ENCODE data around the gene SEMA4A.
"Not testable (repeated sequence)": the region's sequence is repeated elsewhere in the genome, so short reads cannot be mapped to it uniquely, and the experiment has no call there.

Gene SEMA4A

DNA sequence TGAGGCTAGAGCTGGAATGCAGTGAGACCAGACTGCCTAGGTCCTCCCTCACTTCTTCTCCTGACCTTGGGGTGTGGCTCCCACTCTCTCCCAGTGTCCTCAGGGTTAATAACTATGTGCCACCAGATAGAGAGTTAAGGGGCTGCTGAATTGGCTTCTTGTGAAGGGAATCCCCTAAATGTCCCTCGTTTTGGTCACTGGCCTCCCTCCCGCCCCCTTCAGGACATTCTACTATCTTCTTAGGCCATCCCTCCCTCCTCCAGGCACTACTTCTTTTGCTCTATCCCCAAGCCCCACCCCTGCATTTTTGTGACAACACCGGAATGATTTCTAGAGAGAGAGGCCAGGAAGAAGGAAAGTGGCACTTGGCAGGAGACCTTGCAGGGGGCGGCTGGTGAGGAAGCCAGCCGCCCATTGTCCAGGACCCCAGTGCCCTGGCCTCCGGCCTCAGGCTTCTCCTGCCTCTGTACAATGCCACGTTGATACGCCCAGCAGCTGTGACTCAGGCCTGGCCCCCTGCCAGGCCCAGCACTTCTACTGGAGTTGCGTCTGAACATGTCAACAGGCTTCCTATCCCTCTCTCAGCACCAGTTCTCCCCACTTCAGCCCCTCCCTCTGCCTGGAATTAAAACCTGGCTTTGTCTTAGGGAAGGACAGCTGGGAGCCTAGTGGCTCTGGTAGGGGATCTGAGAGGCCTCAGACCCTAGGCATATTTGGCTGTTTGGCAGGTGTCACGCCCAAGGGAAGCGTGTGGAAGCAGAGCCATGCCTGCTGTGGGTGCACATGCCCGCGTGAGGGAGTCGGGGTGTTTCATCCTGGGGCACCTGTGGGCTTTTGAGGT lies 29.8 kb upstream of the SEMA4A start:
- TF ChIP-seq CTCF (IDR thresholded peaks at IDR 0.05; ENCODE audit: borderline replicate concordance, control extremely low read depth, extremely low read depth, insufficient read depth, missing control alignments), result no peak
- DNase-seq (ENCODE audit: low spot score), result no peak

GRCh38 chr1:156124557-156125483 lies 28.6 kb upstream of the SEMA4A start:
- DNase-seq (ENCODE audit: low spot score), result no peak
- in situ Hi-C loops (cut with MboI; ENCODE audit: low sequenced_read_pairs, unreplicated experiment), result no loop called here
- no peak for TF ChIP-seq CTCF (IDR thresholded peaks at IDR 0.05; ENCODE audit: borderline replicate concordance, control extremely low read depth, extremely low read depth, insufficient read depth, missing control alignments)

More for the DNA sequence above, 29.8 kb upstream of the SEMA4A start:
- in situ Hi-C loops (cut with MboI; ENCODE audit: low sequenced_read_pairs, unreplicated experiment), result no loop called here

DNA sequence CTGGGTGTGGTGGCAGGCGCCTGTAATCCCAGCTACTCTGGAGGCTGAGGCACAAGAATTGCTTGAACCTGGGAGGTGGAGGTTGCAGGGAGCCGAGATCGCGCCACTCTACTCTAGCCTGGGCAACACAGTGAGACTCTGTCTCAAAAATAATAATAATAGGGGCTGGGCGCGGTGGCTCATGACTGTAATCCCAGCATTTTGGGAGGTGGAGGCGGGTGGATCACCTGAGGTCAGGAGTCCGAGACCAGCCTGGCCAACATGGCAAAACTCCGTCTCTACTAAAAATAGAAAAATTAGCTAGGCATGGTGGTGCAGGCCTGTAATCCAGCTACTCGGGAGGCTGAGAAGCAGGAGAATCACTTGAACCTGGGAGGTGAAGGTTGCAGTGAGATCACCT lies 27.8 kb upstream of the SEMA4A start:
- in situ Hi-C loops (cut with MboI; ENCODE audit: low sequenced_read_pairs, unreplicated experiment); DNase-seq (ENCODE audit: low spot score): not testable (repeated sequence)

- no peak for DNase-seq (ENCODE audit: low spot score)
- in situ Hi-C loops (cut with MboI; ENCODE audit: low sequenced_read_pairs, unreplicated experiment), result no loop called here
- no peak for TF ChIP-seq CTCF (IDR thresholded peaks at IDR 0.05; ENCODE audit: borderline replicate concordance, control extremely low read depth, extremely low read depth, insufficient read depth, missing control alignments)
Observed at GRCh38 chr1:156126043-156126629, 27.2 kb upstream of the SEMA4A start.

DNA sequence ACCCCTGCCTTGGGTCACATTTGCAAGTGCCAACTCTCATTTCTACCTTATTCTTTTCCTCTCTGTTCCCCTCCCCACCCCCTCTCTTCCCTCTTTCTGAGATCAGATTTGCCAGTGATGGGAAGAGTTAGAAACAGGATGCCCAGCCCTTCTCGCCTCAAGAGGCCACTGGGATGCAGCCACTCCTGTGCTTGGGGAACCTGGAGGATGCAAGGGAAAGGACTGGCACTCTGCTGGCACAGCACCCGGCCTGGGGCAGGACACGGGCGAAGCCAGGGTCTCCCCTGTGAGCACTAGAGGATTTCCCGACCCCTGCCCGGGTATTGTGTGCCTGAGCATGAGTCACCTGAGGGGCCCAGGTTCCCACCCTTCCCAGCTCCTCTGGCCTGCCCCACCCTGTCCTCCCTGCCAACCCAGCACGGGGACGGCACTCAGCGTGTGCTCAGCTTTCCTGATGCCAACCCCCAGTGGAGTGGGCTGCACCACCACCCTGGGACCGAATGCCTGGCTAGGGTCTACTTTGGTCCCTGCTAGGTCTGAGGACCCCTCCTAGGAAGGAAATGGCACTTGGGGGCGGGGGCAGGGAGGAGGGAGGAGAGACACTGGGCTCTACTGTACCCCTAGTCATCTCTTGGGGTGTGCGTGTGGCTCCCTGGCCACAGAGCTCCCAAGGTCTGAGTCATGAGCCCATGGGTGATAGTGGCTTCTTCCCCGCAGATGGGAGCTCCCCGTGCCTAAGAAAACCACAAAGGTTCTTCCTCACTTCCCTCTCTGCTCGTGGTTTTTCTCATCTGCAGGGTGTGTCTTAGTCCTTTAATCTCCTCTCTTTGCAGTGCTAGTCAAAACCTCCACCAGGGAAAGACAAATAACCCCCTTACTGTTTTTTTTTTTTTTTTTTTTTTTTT lies 26.5 kb upstream of the SEMA4A start:
- in situ Hi-C loops (cut with MboI; ENCODE audit: low sequenced_read_pairs, unreplicated experiment), result no loop called here
- TF ChIP-seq CTCF (IDR thresholded peaks at IDR 0.05; ENCODE audit: borderline replicate concordance, control extremely low read depth, extremely low read depth, insufficient read depth, missing control alignments), result no peak
- no peak for DNase-seq (ENCODE audit: low spot score)

DNA sequence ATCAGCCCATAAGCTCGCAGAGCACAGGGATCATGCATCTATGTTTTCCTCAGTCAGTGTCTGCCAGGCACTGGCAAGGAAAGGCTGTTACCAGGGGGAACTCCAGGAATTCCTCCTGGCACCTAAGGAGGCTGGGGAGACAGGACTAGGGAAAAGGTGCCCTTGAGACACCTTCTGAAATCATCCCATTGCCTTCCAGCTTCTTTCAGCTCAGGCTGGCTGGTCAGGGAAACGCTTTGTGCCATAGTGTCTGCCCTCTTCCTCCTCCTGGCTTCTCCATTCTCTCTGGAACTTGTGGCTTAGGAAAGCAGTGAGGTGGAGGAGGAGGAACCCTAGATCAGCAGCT lies 25.1 kb upstream of the SEMA4A start:
- TF ChIP-seq CTCF (IDR thresholded peaks at IDR 0.05; ENCODE audit: borderline replicate concordance, control extremely low read depth, extremely low read depth, insufficient read depth, missing control alignments), result no peak
- in situ Hi-C loops (cut with MboI; ENCODE audit: low sequenced_read_pairs, unreplicated experiment), result no loop called here
- no peak for DNase-seq (ENCODE audit: low spot score)

All from GM13976 (cell line).